Germinal center (tissue), 1 donor: ENCODE measurements around the gene SLCO2B1.

Source experiments
- DNase-seq: peaks from one replicate; pipeline ENCODE4 v3.0.0; 2012; ENCODE audit warnings: mixed read lengths, low spot score

SLCO2B1 gene

DNA sequence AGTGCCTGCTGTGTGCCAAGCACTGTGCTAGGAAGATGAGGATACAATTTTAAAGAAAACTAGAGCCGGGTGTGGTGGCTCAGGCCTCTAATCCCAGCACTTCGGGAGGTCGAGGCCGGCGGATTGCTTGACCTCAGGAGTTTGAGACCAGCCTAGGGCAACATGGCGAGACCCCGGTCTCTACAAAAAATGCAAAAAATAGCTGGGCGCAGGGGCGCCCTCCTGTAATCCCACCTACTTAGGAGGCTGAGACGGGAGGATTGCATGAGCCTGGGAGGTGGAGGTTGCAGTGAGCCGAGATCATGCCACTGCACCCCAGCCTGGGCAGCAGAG is 98.0 kb downstream of the SLCO2B1 start:
- DNase-seq = no peak

DNA sequence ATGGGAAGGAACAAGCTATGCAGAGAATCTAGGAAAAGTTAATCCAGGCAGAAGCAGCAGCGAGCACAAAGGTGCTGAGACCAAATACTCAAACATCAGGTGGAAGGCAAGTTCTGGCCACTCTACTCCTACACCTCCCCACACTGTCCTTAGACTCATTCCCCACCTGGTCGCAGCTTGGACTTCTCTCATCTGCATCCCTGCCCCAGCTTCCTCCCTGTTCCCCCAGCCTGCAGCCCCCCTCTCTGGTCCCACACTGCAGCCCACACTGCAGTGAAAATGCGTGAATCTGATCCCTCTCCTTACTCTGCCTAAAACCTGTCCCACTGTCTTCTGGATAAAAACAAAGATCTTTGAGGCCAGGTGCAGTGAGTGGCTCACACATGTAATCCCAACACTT is 98.8 kb downstream of the SLCO2B1 start:
- no peak for DNase-seq

DNA sequence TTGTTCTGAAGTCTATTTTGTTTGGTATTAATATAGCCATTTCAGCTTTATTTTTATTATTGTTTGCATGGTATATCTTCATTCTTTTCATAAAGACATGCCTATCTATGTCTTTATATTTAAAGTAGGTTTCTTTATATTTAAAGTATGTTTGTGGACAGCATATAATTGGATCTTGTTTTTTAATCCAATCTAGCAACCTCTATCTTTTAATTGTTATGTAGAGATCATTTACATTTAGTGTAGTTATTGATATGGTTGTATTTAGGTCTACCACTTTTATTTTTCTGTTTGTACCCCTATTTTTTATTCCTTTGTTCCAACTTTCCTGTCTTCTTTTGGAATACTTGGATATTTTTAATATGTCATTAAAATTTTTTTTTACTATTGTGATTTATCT is 103.4 kb downstream of the SLCO2B1 start:
- no peak for DNase-seq
